Measurements from ENCODE around the gene DNAH8. TPM values are rescaled to one million over a fixed set of nuclear protein-coding genes. Genes with fewer than 3 reads are reported as not detected.
A peak's percentile ranks its signal among the peaks of the same experiment; 100 is the strongest.

DNAH8 gene
- total RNA-seq, 3 donors from 2014 or later (not counting 1 experiment from before 2014, with no cell fraction given) = 0.10 TPM; not detected in 2

DNA sequence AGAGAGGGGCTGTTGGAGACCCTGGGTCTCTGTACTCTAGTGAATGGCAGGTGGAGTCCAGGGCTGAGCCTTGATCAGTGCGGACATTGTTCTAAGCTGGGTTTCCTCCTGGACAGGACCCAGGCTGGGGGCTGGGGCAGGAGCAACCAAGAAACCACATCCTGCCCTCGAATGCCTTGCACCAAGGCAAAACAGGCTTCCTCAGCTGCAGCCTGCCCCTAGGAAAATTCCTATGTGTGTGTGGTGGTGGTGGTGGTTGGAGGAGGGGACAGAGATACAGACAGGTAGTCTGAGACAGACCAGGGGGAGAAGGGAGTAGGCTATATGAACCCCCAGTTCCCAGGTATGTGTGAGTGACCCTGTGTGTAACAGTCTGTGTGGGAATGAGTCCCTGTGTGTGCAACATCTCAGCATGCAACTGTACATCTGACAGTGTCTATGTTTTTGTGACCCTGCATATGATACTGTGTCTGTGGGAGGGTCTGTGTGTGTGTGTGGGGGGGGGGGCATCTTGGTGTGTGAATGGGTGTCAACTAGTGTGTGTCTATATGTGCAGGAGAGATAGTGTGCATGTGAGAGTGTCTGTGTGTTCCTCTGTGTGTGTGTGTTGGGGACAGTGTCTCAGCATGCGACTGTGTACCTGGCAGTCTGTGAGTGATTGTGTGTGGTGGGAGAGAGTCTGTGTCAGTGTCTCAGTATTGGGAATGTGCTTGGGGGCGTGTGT lies 336.4 kb downstream of the DNAH8 start:
- Histone ChIP-seq H3K4me1 (ENCODE audit: control insufficient read depth, insufficient read depth, low read length) (peaks cover 44% of the 10 kb centered on the region), H3K4me3 (ENCODE audit: low read length) (no peak overlapping the region), H3K27me3 (ENCODE audit: control insufficient read depth, insufficient read depth, low read length) (peaks cover 5% of the 10 kb centered on the region), H3K36me3 (ENCODE audit: control insufficient read depth, insufficient read depth, low read length) (no peaks in the 10 kb centered on the region), H3K27ac (ENCODE audit: low read length) (no peak overlapping the region), H3K9me3 (ENCODE audit: control insufficient read depth, insufficient read depth, low read length) (no peaks in the 10 kb centered on the region)
- 39% methylated on average over 4 of the region's 4 CpGs for WGBS (ENCODE audit: insufficient coverage)
- Mint-ChIP-seq H3K4me1 (peaks cover 47 to 51% of the 10 kb centered on the region in 2 donors), H3K27ac (peak overlapping the region; percentile 83 to 87), H3K36me3 (no peaks in the 10 kb centered on the region), H3K27me3 (ENCODE audit: low read depth in 2 of 2) (peaks cover 0 to 5% of the 10 kb centered on the region in 2 donors), H3K9me3 (no peaks in the 10 kb centered on the region), H3K4me3 (peak overlapping the region; percentile 81)
- intact Hi-C loops (cut with micrococcal nuclease) = no loop called here
- TF ChIP-seq, protein P1, sequence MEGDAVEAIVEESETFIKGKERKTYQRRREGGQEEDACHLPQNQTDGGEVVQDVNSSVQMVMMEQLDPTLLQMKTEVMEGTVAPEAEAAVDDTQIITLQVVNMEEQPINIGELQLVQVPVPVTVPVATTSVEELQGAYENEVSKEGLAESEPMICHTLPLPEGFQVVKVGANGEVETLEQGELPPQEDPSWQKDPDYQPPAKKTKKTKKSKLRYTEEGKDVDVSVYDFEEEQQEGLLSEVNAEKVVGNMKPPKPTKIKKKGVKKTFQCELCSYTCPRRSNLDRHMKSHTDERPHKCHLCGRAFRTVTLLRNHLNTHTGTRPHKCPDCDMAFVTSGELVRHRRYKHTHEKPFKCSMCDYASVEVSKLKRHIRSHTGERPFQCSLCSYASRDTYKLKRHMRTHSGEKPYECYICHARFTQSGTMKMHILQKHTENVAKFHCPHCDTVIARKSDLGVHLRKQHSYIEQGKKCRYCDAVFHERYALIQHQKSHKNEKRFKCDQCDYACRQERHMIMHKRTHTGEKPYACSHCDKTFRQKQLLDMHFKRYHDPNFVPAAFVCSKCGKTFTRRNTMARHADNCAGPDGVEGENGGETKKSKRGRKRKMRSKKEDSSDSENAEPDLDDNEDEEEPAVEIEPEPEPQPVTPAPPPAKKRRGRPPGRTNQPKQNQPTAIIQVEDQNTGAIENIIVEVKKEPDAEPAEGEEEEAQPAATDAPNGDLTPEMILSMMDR (IDR thresholded peaks at IDR 0.05) = no peak
- ATAC-seq (peak in 2 of 3 donors; percentile 8 to 11), DNase-seq (no peak)

DNA sequence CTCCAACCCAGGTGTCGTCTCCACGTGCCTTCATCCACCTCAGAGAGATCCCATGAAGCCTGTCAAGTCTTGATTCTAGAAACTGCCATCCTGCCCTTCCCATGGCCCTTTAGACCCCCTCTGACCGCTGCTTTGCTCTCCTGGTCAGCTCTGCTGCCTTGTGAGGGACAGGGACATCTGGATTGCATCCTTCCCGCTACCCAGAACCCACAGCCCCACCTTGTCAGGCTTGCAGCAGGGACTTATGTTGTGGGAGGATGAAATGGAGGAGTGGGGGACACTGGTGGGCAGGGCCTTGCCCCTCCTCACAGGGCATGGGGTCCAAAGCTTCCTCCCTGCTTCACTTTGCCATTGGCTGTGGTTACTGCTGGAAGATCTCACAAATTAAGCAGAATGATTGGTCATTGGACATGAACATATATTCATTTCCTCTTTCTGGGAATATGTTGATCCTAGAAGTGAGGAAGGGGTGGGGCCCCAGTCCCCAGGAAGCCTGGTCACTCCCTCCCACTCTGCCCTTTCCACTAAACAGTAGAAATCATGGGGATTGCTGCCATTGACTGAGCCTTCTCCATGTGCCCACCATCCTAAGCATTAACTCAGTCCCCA lies 338.0 kb downstream of the DNAH8 start:
- TF ChIP-seq, protein P1 (IDR thresholded peaks at IDR 0.05) = no peak
- WGBS (ENCODE audit: insufficient coverage) = 86% methylated on average over 3 of the region's 4 CpGs
- Histone ChIP-seq H3K36me3 (ENCODE audit: control insufficient read depth, insufficient read depth, low read length) (no peaks in the 10 kb centered on the region), H3K27ac (ENCODE audit: low read length) (no peak overlapping the region), H3K4me1 (ENCODE audit: control insufficient read depth, insufficient read depth, low read length) (peaks cover 53% of the 10 kb centered on the region), H3K9me3 (ENCODE audit: control insufficient read depth, insufficient read depth, low read length) (no peaks in the 10 kb centered on the region), H3K27me3 (ENCODE audit: control insufficient read depth, insufficient read depth, low read length) (peaks cover 5% of the 10 kb centered on the region), H3K4me3 (ENCODE audit: low read length) (no peak overlapping the region)
- Mint-ChIP-seq H3K27me3 (ENCODE audit: low read depth in 2 of 2) (peaks cover 0 to 5% of the 10 kb centered on the region in 2 donors), H3K4me1 (peaks cover 47 to 61% of the 10 kb centered on the region in 2 donors), H3K4me3 (peak overlapping the region; percentile 50), H3K36me3 (no peaks in the 10 kb centered on the region), H3K27ac (peak overlapping the region in 1 of 2 donors; percentile 87), H3K9me3 (no peaks in the 10 kb centered on the region)
- intact Hi-C loops (cut with micrococcal nuclease) = no loop called here
- ATAC-seq = no peak
- no peak for DNase-seq

DNA sequence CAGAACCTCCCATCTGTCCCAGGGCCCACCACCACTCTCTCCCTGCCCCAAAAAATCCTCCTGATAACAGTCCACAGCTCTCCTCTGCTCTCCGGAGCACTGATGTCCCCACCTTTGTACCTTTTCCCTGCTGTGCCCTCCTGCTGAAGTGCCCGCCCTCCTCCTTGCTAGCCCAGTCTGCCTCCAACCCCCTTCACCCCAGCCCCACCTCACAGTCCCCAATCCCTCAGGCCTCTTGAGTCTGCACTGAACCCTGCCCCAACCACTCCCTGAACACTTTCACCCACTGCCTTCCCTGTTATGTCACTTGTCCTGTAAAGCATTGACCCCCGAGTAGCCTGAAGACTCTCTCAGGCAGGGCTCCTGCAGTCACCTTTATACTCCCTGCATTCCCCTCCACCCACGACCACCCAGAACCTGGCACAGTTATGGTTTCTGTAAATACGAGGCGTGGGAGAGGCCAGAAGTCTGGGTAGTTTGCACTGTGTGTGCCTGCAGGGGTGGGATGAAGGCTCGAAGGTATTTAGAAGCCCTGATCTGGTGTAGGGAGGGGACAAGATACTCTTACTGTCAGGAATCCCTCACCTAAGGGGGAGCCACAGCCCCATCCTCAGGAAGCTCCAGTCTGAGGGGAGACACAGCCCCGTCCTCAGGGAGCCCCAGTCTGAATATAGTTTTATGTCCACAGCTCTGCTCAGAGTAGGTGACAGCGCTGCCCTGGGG lies 338.9 kb downstream of the DNAH8 start:
- no peaks in the 10 kb centered on the region for H3K36me3 ChIP-seq (ENCODE audit: control insufficient read depth, insufficient read depth, low read length)
- peaks cover 51% of the 10 kb centered on the region for H3K4me1 ChIP-seq (ENCODE audit: control insufficient read depth, insufficient read depth, low read length)
- H3K27me3 ChIP-seq (ENCODE audit: control insufficient read depth, insufficient read depth, low read length) = peaks cover 3% of the 10 kb centered on the region
- Mint-ChIP-seq H3K36me3 (no peaks in the 10 kb centered on the region), H3K27me3 (ENCODE audit: low read depth in 2 of 2) (peaks cover 0 to 5% of the 10 kb centered on the region in 2 donors), H3K4me1 (peaks cover 47 to 62% of the 10 kb centered on the region in 2 donors), H3K27ac (peak overlapping the region in 1 of 2 donors; percentile 87), H3K9me3 (no peaks in the 10 kb centered on the region), H3K4me3 (no peak overlapping the region)
- DNase-seq (no peak), ATAC-seq (no peak)
- no peak overlapping the region for H3K4me3 ChIP-seq (ENCODE audit: low read length)
- no peaks in the 10 kb centered on the region for H3K9me3 ChIP-seq (ENCODE audit: control insufficient read depth, insufficient read depth, low read length)
- H3K27ac ChIP-seq (ENCODE audit: low read length) = no peak overlapping the region
- WGBS (ENCODE audit: insufficient coverage) = 87% methylated on average over 9 of the region's 9 CpGs
- intact Hi-C loops (cut with micrococcal nuclease) = no loop called here
- TF ChIP-seq, protein P1 (IDR thresholded peaks at IDR 0.05) = no peak
